DMS153 treated with DMSO at 0.1 percent for 48 hours (cell line): Measurements from ENCODE around the gene RNF44.
A peak's percentile ranks its signal among the peaks of the same experiment; 100 is the strongest.
"Not testable (repeated sequence)": the region's sequence is repeated elsewhere in the genome, so short reads cannot be mapped to it uniquely, and the experiment has no call there.

Experiments used
- DNase-seq: peaks from one replicate; lab custom pipeline; 2025; ENCODE audit not compliant: unreplicated experiment; lab: John Stamatoyannopoulos, UW

RNF44 gene

DNA sequence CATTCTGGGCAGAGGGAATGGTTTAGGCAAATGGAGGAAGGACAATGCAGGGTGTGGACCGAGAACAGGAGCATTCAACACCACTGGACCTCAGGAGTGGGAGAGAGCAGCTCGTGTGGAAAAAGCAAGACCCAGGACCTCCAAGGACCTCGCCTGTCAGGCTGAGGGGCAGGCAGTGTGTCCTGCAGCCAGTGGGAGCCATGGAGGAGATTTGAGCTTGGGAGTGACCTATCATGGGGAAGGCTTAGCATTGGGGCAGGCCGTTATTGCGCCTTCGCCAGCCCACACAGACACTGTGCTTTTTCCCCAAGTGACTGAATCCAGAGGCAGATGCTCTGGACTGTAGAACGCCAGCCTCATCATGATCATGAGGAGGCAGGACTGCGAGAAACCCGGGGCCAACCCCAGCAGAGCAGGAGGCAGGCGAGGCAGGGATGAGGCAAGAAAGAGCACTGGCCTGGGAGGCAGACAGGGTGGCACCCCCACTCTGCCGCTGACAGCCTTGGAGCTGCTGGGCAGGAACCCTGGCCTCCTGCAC, 15.2 kb upstream of the RNF44 start:
- no peak for DNase-seq

DNA sequence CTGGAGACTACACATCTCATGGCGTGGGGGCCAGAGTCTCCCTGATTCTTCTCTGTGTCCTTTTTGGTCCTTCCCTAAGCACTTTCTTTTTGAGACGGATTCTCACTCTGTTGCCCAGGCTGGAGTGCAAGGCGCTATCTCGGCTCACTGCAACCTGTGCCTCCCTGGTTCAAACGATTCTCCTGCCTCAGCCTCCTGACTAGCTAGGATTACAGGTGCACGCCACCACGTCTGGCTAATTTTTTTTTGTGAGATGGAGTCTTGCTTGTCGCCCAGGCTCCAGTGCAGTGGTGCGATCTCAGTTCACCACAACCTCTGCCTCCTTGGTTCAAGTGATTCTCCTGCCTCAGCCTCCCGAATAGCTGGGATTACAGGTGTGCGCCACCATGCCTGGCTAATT, 13.7 kb upstream of the RNF44 start:
- DNase-seq, result not testable (repeated sequence)

DNA sequence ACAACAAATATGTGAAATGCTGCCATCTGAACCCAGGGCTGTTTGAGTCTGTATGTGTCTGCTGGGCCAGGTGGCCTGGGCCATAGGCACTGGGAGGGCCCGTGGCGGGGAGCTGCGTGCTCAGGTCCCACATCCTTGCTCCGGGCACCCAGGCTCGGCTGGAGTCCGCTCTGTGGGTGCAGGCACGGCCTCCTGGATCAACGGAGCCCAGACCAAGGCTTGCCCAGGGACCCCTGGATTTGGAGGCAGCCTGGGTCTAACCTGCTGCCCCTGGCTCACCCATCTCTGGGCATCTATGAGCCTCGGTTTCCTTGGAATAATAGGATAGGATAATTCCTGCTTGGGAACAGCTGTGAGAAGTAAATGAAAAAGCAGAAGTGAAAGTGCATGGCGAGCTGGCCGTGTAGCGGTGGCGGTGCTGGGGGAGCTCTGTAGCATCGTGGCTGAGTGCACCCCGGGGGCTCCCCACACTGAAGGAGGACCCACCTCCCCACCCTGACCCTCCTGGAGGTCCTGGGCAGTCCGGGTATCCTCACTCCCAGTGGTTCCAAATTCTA, 13.2 kb upstream of the RNF44 start:
- no peak for DNase-seq

DNA sequence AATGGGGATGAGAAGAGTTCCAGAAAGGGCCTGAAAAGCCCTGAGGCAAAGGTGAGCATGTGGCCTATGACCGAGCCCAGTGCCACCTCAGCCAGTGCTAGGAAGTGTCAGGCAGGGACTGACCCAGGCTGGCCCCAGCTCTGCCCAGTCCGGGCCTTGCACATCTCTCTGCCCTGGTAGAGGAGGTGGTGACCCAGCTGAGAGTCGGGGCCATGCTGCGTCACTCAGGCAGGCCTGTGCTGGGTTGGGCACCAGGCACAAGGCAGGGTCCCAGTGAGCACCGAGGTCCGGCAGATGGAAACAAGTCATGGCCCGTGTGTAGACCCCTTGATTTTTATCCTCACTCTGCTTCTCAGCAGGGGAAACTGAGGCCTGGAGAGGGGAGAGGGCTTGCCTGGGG, 12.7 kb upstream of the RNF44 start:
- DNase-seq, result no peak

DNA sequence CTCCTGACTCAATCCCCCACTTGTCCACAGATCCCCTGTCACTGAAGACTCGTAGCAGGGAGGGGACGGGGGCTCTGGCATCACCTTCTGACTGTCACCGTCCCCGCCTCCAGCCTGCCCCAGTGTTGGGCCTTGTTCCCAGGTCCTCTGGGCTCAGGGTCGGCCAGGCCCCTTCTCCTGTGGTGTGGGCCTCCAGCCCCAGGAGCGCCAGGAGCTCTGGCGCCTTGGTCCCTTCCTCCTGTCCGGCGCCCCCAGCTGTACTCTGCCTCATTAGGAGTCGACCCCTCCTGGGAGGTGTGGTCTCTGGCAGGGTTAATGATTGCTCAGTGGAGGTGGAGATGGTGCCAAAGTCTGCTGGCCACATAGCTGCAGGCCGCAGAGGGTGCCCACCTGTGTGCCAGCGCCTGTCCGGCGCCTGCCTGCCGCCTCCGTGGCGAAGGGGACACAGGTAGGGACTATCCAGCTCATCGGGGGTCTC, 11.8 kb upstream of the RNF44 start, which contains the start of gene CDHR2:
CDHR2 (plus strand) TSS at position 376 of the 478 bp plus-strand sequence. CDS start 16,011 bp downstream, outside the sequence.
- DNase-seq, result no peak

DNA sequence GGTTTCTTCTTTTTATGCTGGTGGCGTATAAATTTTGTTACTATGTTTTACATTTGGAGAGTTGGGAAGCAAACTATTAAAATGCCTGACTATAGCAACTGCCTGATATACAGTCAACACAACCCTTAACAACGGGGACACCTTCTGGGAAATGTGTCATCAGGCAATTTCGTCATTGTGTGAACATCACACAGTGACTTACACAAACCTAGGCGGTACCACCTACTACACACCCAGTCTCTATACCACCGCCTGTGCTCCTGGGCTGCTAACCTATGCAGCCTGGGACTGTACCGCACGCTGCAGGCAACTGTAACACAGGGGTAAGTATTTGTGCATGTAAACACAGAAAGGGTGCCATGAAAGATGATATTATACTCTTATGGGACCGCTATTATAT, 10.6 kb upstream of the RNF44 start:
- DNase-seq, result no peak

DNA sequence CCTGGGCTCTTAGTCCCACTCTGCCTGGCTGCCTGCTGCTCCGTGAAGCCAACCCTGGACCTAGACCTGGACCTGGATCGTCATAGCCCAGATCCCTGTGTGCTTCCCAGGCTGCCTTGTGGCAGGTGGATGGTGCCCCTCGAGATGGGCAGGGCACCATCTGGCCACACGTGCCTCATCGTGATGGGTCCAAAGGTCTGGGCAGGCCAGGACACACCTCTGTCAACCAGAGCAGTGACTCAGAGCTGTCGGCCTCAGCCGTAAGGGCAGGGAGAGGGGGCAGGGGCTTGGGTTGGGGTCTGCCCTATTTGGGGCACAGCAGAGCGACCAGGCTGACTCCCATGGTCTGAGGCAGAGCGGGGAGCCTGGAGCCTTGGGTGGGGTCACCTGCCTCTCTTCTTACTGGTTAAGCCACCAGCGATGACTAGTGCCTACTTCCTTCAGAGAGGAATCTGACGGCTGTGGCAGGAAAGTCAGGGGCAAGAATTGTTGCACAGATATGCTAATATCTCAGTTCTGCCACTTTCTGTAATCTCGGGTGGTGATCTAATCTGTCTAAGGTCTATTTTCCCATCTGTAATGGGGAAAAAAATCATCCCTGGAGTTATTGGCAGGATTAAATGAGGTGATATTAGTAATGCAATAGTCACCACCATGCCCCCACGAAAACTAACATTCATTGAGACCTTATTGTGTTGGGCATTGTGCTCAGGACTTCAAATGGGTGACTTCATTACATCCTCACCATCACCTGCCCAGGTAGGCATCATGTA, 8.7 kb upstream of the RNF44 start:
- DNase-seq, result no peak

DNA sequence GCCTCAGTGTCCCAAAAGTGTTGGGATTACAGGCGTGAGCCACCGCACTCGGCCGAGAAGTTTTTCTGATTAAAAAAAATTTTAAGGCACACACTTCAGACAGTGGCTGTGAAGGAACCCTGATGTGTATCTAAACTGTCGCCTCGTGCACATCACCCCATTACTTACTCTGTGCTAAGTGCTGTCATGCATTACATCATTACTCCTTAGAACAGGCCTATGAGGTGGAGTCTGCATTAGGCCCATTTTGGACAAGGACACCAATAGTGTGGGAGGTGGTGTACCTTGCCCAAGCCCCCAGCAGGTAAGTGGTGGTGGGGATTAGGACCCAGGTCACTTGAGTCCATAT, 8.2 kb upstream of the RNF44 start:
- no peak for DNase-seq

DNA sequence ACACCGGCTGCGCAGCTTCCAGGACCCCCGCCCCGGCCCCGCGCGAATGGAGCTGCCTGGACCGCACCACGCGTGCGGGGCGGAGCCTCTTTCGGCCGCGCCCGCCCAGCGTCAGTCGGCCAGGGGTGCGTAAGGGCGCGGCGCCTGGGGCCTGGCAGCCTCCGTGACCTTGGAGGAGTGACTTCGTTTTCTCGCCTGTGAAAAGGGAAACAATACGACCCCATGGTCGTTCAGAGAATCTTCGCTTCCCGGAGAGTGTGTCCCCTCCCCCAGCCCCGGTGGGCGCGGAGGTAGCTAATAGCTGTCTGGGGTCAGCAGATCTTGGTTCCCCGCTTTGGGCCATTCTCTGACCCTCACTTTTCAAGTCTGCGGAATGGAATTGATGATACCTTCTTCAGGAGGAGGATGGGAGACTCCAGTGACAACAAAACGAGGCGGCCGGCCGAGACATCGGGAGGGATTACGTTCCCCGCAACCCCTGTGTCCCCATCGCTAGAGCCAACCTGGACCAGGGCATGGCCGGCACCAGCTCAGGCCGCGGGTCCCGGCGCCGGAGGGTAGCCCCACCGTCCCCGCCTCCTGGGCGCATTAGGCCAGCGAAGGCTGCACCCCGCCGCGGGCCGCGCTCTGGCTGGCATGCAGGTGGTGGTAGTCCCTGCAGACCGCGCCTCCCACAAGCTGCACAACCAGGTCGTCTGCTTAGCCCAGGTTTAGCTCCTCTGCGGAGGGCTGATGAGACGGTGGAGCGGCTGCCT, 6.4 kb upstream of the RNF44 start:
- DNase-seq, result no peak

DNA sequence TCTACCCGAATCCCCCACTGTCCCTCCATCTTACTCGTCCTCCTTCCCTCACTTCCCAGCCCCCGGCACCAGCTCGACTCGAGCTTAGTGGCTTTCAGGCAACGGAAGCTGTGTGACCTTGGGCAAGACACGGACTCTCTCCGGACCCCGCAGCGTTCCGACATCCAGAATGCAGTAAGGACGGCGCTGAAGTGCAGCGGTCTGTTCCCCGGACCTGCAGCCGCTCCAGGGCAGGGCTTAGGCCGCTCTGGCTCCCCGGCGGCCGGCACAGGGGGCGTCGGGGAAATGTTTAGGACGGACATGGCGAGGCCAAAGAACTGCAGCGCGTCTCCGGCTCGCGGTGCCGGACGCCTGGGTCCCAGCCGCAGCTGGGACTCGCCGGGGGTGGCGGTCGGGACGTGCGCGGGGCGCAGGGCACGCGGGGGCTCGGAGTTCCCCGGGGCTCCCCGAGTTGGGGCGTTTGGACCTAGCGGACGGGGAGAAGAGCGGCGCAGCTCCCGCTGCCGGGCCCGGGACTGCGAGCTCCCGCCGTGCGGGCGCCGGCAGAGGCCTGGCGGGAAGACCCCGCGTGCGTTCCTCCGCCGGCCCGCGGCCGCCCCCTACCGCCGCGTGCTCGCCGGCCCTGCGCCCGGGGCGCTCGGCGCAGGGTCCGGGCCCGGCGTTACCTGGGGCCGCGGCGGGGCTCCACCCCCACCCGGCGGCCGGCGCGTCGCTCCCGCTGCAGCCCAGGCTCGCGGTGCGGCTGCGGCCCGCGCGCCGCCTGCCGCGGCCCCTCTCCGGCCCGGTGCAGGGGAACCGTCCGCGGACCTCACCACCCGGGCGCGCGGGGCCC, 5.6 kb upstream of the RNF44 start:
- DNase-seq, result no peak

DNA sequence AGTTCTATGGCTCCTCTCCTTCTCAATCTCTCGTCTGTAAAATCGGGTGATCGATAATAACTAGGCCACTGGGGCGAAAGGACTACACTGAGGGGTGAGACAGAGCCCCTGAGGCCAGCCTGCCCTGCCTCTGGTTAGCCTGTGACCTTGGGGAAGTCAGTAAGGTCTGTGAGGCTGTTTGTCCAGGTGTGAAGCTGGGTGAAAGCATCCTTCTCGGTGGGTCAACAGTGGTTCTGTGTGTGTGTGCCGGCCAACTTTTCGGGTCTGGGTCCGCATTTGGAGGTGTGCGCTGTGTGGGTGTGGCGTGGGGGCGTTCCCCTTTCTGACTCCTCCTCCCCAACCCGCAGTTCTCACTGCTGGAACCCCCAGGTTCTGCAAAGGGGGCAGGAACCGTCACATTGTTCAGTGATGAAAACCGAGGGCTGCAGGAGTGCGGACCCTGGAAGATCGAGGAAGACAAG, 5.0 kb upstream of the RNF44 start:
- DNase-seq, result no peak

DNA sequence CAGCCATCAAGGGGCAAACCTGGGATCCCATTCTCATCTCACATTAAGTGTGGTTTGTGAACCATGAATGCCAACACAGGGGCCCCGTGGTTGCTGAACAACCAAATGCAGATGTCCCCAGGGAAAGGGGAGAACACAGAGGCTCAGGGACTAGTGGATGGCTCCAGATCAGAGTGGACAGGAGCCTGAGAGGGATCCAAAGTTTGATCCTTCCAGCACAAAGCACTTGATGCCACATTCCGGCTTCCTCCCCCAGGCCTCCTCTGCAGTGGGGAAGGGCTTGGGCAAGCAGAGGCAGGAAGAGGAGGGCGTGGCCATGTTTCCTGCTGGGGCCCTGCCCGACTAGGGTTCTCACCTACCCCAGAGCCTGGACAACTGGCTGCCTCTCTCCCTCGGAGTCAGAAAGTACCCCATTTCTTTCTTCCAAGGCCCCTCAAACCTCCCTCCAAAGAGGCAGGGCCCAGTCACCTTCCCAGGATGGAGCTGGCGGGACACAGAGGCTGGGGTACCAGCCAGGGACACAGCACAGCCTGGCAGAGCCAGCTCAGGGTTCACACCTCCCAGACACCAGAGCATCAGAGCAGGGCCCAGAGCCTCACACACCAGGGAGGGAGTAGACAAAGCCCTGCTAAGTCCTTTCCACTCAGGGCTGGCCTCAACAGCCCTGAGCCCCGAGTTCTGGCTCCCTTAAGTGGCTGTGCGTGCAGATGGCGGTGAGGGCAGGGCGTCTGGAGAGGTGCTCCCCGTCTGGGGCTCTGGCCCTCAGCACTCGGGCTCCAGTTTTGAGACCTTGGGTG, 4.3 kb upstream of the RNF44 start:
- peak; percentile 17 for DNase-seq

DNA sequence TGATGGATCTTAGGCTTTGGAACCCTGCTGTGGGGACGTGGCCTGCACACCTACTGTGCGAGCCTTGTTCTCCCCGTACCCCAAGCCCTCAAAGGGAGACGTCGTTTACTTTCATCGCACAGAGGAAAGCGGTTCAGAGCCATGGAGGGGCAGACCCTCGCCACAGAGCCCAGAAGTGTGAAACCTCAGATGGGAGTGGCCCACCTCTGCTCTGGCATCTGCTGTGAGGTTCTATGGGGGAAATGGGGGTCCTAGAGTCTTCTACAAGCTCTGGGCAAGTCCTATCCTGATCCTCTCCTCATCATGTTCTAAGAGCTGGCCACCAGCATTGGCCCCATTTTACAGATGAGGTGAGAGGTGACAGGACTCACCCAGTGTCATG, 3.7 kb upstream of the RNF44 start:
- DNase-seq, result no peak

DNA sequence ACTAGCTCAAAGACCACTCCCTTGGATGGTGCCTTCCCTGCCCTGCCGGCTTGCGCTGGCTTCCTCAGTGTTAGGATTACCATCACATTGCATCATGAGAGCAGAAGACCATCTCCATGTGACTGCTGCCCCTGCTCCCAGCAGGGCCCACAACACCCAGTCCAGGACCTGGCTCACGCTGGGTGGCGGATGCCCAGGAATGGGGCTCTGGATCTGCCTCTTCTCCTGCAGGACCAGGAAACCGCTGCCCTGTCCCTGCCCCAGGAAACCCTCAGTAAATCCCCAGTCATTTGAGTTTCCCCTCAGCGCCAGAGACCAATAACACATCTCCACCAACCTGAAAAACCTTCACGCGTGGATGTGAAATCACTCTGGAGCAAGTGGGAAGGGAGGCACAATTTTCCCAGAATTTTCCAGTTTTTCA, 3.3 kb upstream of the RNF44 start:
- no peak for DNase-seq

DNA sequence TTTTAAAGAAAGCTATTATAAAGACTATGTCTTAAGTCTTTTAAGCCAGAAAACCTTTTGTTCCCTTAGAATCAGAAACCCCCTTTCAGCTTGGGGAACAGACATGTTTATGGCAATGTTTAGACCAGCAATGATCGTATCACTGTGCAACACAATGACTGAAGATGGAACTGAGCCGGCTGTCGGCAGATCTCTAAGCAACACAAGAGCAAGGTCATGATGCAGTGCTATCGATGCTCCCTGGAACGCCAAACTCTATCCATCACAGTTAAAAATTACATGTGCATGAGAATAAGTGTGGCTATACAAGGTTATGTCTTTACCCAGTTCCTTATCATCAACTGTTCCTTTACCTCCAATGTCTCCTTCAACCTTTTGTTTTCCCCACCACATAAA, 1.8 kb upstream of the RNF44 start:
- no peak for DNase-seq

DNA sequence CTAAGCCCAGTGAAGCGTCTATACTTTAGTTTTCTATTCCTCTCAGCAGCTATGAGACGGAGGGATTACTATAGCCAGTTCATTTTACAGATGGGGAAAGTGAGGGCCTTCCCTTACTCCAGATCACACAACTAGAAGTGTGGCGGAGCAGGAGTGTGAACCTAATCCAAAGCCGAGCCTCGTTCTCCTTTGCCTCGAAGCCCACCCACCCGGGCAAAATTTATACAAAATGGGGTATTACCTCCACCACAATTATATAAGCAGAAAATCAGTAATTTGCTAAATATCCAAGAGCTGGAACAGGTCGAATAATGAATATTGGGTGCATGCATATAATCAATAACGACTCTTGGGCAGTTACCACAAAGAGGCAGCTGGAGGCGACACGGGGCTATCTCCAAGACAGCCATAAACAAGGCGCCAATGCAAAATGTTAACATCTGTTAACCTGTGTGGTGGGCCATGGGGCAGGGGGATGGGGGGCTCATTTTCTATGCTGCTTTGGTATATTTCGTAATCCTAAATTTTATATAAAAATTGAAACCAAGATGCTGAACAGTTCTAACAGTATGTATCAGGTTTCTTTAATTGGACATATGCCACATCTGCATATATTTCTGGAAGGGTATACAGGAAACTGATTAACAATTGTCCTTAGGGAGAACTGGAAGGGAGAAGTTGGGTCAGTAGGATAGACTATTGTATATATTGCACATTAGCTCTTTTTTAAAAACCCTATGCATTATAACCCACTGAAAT, 1.2 kb upstream of the RNF44 start:
- no peak for DNase-seq

DNA sequence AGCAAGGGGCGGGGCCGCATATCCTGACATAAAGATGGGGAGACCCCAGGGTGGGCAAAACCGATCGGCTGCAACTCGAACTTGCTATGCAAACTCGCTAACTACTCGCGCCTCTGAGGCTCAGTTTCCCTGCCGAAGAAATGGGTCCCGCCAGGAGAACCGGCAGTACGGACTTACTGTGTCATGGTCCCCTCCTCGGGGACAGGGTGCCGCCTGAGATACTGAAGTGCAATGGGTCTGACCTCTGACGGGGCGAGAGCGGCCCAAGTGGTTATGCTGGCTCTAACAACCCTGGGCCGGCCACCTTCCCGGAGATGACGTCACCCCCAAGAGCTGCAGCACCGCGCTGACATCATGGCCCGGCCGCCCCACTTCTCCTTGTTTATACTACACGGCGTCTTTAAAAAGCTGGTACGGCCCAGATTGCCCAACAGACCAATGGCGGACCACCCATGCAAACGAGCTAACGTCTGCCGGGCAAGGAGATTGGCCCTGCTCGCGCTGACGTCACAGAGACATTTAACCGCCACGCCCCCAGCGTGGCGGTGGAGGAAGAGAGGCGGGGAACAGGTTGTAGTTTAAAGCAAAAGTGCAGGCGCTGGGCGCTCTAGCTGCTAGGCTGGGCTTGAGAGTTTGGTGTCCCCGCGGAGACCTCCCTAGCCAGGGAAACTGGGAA, 490 bp upstream of the RNF44 start:
- DNase-seq, result peak; percentile 79

DNA sequence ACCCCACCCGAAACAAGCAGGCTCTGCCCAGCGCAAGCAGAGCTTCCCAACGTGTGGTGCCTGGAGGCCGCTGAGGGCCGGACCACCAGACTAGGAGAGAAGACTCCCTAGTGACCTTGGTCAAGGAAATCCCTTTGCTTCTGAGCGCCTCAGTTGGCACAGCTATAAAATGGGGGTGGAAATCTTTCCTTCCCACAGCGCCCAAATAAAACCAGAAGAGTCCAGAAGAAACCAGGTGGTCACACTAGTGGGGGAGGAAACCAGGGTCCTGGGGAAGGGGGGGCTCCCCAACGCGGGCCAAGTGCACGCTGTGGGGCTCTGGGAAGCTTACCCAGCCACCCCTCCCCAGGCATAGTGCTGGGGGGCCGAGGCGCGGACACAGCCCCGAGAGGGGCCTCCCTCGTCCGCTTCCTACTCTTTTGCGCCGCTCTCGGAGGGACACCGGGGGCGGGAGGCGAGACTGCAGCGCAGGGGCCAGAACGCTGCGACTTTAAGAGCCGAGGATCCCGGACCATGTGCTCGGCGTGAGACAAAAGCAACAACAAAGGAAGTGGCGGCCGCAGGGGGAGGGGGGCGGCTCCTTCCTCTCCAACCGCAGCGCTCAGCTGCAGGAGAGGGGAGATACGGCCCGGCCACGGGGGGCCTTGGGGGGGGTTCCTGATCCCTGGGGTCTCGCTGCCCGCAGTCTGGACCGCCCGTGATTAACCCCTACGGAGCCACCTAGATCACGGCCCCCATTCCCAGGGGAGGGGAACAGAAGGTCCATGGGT, 885 bp downstream of the RNF44 start:
- DNase-seq, result no peak
